Glutamatergic neuron (in vitro differentiated cells): Measurements from ENCODE around the gene BRCA2. TPM values are rescaled to one million over a fixed set of nuclear protein-coding genes. Genes with fewer than 3 reads are reported as not detected.

ENCODE experiments used
- DNase-seq: peaks from one replicate; pipeline ENCODE4 v3.0.0; 2022
- H3K27ac Mint-ChIP-seq: one replicate; pipeline ENCODE4 v1.8.0; 2020; ENCODE audit warnings: mild to moderate bottlenecking, mixed read lengths, inconsistent platforms; ENCODE audit not compliant: unreplicated experiment
- H3K27me3 Mint-ChIP-seq: one replicate; pipeline ENCODE4 v1.8.0; 2020; ENCODE audit warnings: mild to moderate bottlenecking, moderate library complexity, mixed read lengths, inconsistent platforms; ENCODE audit not compliant: unreplicated experiment
- H3K36me3 Mint-ChIP-seq: one replicate; pipeline ENCODE4 v1.8.0; 2020; ENCODE audit warnings: mild to moderate bottlenecking, mixed read lengths, inconsistent platforms; ENCODE audit not compliant: unreplicated experiment
- H3K4me1 Mint-ChIP-seq: one replicate; pipeline ENCODE4 v1.8.0; 2020; ENCODE audit warnings: mild to moderate bottlenecking, low read depth, mixed read lengths, inconsistent platforms; ENCODE audit not compliant: unreplicated experiment
- H3K4me3 Mint-ChIP-seq: one replicate; pipeline ENCODE4 v1.8.0; 2020; ENCODE audit warnings: mild to moderate bottlenecking, mixed read lengths, inconsistent platforms; ENCODE audit not compliant: unreplicated experiment
- H3K9me3 Mint-ChIP-seq: one replicate; pipeline ENCODE4 v1.8.0; 2020; ENCODE audit warnings: mild to moderate bottlenecking, moderate library complexity, mixed read lengths, inconsistent platforms; ENCODE audit not compliant: unreplicated experiment
- CTCF ChIP-seq: fragments of 200-600 bp; sonication (generic); IDR thresholded peaks from one replicate; pipeline ENCODE4 v1.5.0; 2021; ENCODE audit not compliant: partially characterized antibody, unreplicated experiment
- total RNA-seq: library from RNA; stranded (reverse); fragmentation: NEBNext Ultra II Directional; extraction: Animal tissue kit (Norgen Biotek cat#: 25700); gene quantifications from one replicate; pipeline ENCODE4 v1.2.1, GENCODE V29; 2021; ENCODE audit not compliant: unreplicated experiment

The BRCA2 gene
- total RNA-seq, 1 donor from 2014 or later = 3.0 TPM

- Mint-ChIP-seq H3K27ac (no peak overlapping the region), H3K4me3 (no peak overlapping the region), H3K9me3 (no peaks in the 10 kb centered on the region), H3K36me3 (peaks cover 1% of the 10 kb centered on the region), H3K4me1 (peaks cover 2% of the 10 kb centered on the region), H3K27me3 (peaks cover 4% of the 10 kb centered on the region)
- DNase-seq = no peak
- TF ChIP-seq CTCF = no peak
These were observed 116.1 kb downstream of the BRCA2 start for GRCh38 chr13:32431361-32431760.

- H3K36me3 Mint-ChIP-seq = no peaks in the 10 kb centered on the region
- peaks cover 1% of the 10 kb centered on the region for H3K4me1 Mint-ChIP-seq
- peaks cover 1% of the 10 kb centered on the region for H3K27me3 Mint-ChIP-seq
- no peaks in the 10 kb centered on the region for H3K9me3 Mint-ChIP-seq
- no peak overlapping the region for H3K27ac Mint-ChIP-seq
- no peak for DNase-seq
- H3K4me3 Mint-ChIP-seq = no peak overlapping the region
- no peak for TF ChIP-seq CTCF
These were observed 117.5 kb downstream of the BRCA2 start for GRCh38 chr13:32432856-32433255.

DNA sequence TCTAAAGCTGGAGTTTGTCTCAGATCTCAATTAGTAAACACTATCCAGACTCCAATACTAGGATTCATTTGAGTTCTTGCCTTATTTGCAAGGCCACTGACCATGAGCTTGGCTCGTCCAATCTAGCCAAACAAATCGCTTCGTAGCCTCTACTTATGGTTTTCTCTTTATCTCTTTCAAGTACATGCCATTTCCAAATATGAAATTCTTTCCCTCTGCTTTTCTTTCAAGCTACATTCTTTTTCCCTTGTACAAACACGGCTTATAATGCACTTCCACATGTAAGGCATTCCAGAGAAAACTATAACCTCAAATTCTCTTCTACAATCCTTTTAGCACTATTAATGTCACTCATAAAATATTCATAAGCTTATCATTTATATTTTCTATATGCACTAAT is 123.6 kb downstream of the BRCA2 start:
- no peak for TF ChIP-seq CTCF
- no peaks in the 10 kb centered on the region for H3K27me3 Mint-ChIP-seq
- no peaks in the 10 kb centered on the region for H3K36me3 Mint-ChIP-seq
- no peak overlapping the region for H3K4me3 Mint-ChIP-seq
- peaks cover 6% of the 10 kb centered on the region for H3K9me3 Mint-ChIP-seq
- H3K4me1 Mint-ChIP-seq = no peaks in the 10 kb centered on the region
- H3K27ac Mint-ChIP-seq = no peak overlapping the region
- DNase-seq = no peak

- Mint-ChIP-seq H3K27ac (no peak overlapping the region), H3K4me3 (no peak overlapping the region), H3K4me1 (peaks cover 11% of the 10 kb centered on the region), H3K36me3 (no peaks in the 10 kb centered on the region), H3K9me3 (peaks cover 6% of the 10 kb centered on the region), H3K27me3 (no peaks in the 10 kb centered on the region)
- no peak for DNase-seq
- TF ChIP-seq CTCF = no peak
These were observed 127.8 kb downstream of the BRCA2 start for GRCh38 chr13:32443111-32443510.

GRCh38 chr13:32445461-32445860 is 130.2 kb downstream of the BRCA2 start:
- Mint-ChIP-seq H3K4me3 (no peak overlapping the region), H3K27ac (no peak overlapping the region), H3K27me3 (no peaks in the 10 kb centered on the region), H3K9me3 (peaks cover 6% of the 10 kb centered on the region), H3K4me1 (peaks cover 12% of the 10 kb centered on the region), H3K36me3 (no peaks in the 10 kb centered on the region)
- no peak for DNase-seq
- TF ChIP-seq CTCF = no peak
